NB4 (cell line): ENCODE data around the gene POLR2E.
"Not testable (repeated sequence)": the region's sequence is repeated elsewhere in the genome, so short reads cannot be mapped to it uniquely, and the experiment has no call there.

Source experiments
- DNase-seq: peaks from one replicate; pipeline ENCODE4 v3.0.0; 2010; ENCODE audit warnings: low read depth
- H3K4me3 ChIP-seq: one replicate; pipeline ENCODE4 v1.5.1; 2011; ENCODE audit warnings: mild to moderate bottlenecking, low read depth, low read length, moderate library complexity
- CTCF ChIP-seq: IDR thresholded peaks from one replicate; pipeline ENCODE4 v1.5.1; 2012; ENCODE audit warnings: low read depth, low read length
- MAX ChIP-seq: IDR thresholded peaks from 2 replicates; pipeline ENCODE4 v1.6.1; 2011; ENCODE audit warnings: low read depth, low read length
- MYC ChIP-seq: IDR thresholded peaks from 2 replicates; pipeline ENCODE4 v1.6.1; 2011; ENCODE audit warnings: low read depth, low read length
- POLR2A ChIP-seq: IDR thresholded peaks from 2 replicates; pipeline ENCODE4 v1.6.1; 2011; ENCODE audit warnings: mild to moderate bottlenecking; ENCODE audit not compliant: insufficient read length; ENCODE audit errors: extremely low read depth

POLR2E gene

GRCh38 chr19:1132552-1133383 lies 37.6 kb upstream of the POLR2E start:
- DNase-seq = peak; percentile 67
- peak overlapping the region; percentile 32 for H3K4me3 ChIP-seq
- TF ChIP-seq CTCF (no peak), MAX (no peak), MYC (no peak), POLR2A (no peak)

GRCh38 chr19:1131718-1132551 lies 36.8 kb upstream of the POLR2E start:
- H3K4me3 ChIP-seq = peak overlapping the region; percentile 42
- TF ChIP-seq MAX (0 out of 2 replicates have a peak, but pooled peaks have one; percentile 33), POLR2A (no peak)
- peak; percentile 88 for DNase-seq

- peak overlapping the region; percentile 42 for H3K4me3 ChIP-seq
- DNase-seq = peak; percentile 22
- TF ChIP-seq MYC (no peak), CTCF (no peak), POLR2A (no peak), MAX (no peak)
Measured at GRCh38 chr19:1130771-1131717, 35.9 kb upstream of the POLR2E start.

- DNase-seq = no peak
- TF ChIP-seq MYC (no peak), MAX (no peak), CTCF (no peak)
- no peak overlapping the region for H3K4me3 ChIP-seq
Measured at GRCh38 chr19:1129535-1129934, 34.4 kb upstream of the POLR2E start.

GRCh38 chr19:1129084-1129483 lies 33.9 kb upstream of the POLR2E start:
- not testable (repeated sequence) for DNase-seq, H3K4me3 ChIP-seq

GRCh38 chr19:1128106-1128505 lies 32.9 kb upstream of the POLR2E start:
- no peak for TF ChIP-seq MYC
- TF ChIP-seq POLR2A = no peak
- TF ChIP-seq CTCF = no peak
- no peak for TF ChIP-seq MAX
- DNase-seq = no peak
- no peak overlapping the region for H3K4me3 ChIP-seq
